HG02571 (cell line): ENCODE measurements around the gene CXXC1.
"Not testable (repeated sequence)": the region's sequence is repeated elsewhere in the genome, so short reads cannot be mapped to it uniquely, and the experiment has no call there.

ENCODE experiments used
- ATAC-seq: cut with Tn5 transposase; IDR thresholded peaks from one replicate; pipeline ENCODE4 v1.9.1; 2021; ENCODE audit warnings: mild to moderate bottlenecking, moderate library complexity; ENCODE audit not compliant: unreplicated experiment

The CXXC1 gene

DNA sequence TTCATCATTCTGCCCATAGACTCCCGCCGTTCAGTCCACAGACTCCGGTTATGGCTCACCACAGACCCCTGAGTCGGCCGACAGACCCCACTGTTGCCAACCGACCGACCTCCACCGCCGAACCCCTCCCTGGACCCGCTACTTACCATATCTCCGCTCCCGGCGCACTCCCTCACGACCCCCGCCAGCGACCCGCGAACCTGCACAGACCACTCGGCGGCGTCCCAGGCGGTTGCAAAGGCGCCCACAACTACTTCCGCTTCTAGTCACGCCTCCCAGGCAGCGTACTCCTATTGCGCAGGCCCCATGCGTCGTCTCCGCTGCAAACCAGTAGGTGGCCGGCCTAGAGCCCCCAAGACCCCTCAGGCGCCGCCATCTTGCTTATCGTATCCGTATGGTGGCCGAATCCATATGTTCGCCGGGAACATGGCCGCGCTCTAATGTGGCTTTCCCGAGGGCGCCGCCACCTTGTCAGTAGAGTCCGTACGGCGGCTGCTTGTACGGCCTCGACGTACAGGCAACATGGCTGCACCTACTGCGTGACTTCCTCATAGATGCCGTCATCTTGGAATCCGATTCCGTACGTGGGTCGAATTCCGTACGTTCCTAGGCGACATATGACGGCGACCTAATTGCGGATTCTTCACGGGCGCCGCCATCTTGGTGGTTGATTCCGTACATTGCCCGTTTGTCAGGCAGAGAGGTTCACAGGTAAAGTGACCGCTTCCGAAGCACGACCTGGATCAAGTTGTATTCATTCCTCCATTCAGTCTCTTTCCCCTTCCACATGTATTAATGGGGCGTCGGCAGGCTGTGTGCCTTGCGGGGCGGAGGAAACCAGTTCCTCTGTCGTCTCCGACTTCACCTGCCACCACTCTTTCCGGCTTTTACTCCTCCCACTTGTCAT, at the start of gene CXXC1:
CXXC1 (minus strand) TSS at position 252 of the 907 bp plus-strand sequence; CDS start at position 149, 103 bp downstream.
- ATAC-seq, result peak; percentile 85

DNA sequence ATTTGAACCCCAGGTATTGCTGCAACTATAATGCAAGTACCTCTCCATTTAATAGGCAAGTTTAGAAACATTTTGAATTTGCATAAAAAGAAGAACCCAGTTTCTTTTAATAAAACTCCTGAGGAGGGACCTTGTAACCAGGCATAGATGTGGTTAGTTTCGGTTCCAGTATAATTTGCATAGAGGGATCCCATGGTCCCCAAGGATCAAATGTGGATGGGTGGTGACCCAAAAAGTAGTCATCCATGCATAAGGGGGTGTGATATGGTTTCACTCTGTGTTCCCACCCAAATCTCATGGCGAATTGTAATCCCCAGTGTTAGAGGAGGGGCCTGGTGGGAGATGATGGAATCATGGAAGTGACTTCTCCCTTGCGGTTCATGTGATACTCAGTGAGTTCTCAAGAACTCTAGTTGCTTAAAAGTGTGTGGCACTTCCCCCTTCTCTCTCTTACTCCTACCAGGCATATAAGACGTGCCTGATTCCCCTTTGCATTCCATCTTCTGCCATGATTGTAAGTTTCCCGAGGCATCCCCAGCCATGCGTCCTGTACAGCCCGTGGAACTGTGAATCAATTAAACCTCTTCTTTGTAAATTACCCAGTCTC, 47.2 kb upstream of the CXXC1 start:
- ATAC-seq, result no peak

DNA sequence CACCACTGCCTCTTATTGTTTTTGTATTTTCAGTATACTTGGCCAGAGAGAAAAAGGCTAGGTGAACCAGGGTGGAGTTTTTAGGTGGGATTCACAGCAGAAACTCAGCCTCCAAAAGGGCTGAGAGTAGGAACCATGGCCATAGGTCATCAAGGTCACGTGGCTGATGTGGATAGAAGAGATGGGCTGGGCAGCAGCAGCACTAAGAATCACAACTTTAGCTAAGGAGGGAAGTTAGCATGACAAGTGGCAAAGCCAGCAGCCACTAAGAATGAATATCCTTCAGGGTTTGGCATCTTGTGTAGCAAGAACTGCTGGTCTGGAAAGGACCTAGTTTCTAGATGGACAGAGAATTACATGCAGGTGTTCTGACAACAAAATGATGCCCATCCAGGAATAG, 44.2 kb upstream of the CXXC1 start:
- no peak for ATAC-seq

DNA sequence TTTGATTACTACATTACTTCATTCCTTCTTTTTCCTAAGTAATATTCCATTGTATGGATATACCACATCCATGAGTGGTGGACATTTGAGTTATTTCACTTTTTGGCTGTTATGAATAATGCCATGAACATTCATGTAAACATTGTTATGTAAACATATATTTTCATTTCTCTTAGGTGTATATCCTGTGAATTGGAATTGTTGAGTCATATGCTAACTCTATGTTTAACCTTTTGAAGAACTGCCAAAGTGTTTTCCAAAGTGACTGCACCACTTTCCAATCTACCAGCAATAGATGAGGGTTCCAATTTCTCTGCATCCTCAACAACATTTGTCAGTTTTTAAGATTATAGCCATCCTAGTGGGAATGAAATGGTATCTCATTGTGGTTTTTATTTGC, 42.7 kb upstream of the CXXC1 start:
- no peak for ATAC-seq

DNA sequence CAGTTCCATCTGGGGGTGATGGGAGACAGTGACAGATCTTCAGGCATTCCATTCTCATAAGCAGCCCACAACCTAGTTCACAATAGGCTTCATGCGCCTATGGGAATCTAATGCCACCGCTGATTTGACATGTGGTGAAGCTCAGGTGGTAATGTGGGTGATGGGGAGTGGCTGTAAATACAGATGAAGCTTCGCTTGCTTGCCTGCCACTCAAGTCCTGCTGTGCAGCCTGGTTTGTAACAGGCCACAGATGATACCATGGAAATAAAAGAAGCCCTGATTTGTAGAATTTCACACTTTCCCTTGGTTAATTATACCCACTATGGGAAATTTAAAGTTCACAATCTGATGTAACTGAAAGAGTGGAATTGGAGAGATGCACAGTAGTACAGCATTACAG, 40.5 kb upstream of the CXXC1 start:
- no peak for ATAC-seq

DNA sequence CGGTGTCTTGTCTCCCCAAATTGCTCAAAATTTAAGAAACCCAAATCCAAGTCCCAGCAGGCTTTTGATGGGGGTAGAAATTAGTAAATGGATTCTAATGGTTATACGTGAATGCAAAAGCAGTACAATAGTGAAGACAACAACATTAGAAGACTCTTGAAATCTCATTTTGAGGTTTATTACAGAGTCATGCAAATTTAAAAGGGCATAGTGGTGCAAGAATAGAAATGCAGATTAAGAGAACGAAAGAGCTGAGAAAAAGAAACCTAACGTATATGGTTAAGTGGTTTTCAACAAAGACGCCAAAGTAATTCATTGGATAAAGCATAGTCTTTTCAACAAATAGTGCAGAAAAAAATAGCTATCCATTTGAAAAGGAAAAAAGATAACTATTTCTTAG, 33.2 kb upstream of the CXXC1 start:
- peak; percentile 56 for ATAC-seq

DNA sequence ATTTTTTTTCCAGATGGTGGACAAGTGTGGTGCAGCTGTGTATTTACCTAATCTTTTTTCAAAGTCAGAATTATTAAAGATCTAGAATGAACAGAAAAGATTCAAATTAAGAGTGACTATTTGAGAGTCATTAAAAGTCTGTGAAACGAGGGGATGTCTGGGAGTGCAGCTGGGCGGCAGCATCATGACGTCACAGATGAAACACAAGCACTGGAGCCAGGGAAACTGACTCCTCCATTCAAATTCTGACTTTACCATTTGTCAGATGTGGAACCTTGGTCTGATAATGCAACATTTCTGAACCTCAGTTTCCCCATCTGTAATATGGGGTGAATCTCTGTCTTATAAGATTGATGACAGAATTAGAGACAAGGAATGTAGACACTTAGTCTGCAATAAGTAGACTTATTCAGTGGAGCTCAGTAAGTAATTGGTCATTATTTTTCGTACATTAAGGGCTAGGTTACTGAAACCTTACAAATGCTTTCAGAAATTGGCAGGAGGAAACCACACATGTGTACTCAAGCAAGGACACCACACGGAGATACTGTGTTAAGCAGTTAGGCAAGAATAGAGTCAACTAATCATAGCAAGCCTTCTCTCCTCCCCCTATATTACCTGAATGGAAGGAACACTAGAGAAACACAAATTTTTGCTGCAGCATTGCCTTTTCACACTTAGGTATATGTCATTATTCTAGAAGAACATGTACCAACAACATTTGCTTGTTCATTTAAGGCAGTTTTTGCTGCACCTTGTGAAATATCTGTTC, 27.8 kb upstream of the CXXC1 start:
- ATAC-seq, result peak; percentile 67

DNA sequence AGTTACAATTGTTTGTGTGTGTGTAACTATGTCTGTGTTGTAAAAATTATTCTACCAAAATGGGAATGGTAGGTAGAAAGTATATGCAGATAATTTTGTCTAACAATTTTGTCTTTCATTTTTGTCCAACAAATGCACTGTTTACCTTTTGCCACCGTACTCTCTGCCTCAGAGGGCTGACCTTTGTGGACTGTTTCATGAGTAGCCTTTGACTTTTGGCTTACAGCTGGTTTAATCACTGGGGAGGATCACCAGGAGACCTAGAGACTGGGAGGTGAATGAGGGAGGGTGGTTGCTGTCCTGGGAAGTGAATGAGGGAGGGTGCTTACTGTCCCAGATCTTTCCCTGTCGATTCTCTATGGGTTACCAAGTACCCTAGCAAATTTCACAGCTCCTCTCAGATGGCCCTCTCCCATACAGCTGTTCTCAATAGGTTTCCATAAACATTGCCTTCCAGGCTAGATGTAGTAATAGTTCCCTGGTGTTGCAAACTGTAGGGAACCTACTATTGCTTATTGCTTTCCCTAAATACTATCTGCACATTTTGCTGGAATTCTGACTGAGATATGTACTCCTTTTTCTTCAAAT, 26.5 kb upstream of the CXXC1 start:
- no peak for ATAC-seq

DNA sequence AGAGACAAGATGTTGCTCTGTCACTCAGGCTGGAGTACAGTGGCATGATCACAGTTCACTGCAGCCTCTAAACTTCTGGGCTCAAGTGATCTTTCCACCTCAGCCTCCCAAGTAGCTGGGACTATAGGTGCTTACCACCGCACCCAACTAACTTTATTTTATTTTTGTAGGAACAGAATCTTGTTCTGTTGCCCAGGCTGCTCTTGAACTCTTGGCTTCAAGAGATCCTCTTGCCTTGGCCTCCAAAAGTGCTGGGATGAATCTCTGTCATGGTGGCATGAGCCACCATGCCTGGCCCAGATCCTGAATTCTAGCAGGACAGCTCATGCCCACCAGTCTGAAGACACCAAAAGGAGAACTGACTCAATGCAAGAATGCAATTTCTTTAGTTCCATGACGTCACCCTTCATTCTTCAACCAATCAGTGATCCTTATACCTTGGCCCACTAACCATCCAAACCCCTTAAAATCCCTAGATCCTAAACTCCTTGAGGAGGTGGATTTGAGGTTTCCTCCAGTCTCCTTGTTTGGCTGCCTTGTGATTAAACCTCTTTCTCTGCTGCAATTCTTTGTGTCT, 25.6 kb upstream of the CXXC1 start:
- ATAC-seq, result peak; percentile 30

DNA sequence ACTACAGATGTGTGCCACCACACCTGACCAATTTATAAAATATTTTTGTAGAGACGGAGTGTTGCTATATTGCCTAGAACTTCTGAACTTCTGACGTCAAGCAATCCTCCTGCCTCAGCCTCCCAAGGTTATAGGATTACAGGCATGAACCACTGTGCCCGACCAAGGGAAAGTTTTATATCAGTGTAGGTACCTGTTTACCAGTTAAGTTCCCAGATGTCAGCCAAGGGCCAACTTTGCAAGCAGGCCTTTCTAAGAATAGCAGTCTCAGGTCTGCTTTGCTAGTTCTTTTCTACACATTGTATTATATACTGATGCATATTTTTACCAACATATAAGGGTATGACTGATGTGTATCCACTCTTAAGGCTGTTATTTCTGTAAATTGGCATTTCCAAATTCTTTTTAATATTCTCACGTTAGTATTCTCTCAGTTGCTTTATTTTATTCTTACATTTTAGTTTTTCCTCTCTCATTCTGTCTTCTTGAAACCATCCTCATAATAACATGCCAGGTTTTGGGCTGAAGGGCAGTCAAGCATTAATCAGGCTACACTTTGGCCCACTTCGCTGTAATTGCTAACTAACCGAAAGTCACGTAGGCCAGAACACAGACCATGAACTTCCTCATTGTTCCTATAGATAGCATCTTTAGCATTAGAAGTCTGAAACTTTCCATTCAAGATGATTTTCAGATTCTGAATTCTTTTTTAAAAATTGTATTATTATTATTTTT, 25.0 kb upstream of the CXXC1 start:
- peak; percentile 65 for ATAC-seq

DNA sequence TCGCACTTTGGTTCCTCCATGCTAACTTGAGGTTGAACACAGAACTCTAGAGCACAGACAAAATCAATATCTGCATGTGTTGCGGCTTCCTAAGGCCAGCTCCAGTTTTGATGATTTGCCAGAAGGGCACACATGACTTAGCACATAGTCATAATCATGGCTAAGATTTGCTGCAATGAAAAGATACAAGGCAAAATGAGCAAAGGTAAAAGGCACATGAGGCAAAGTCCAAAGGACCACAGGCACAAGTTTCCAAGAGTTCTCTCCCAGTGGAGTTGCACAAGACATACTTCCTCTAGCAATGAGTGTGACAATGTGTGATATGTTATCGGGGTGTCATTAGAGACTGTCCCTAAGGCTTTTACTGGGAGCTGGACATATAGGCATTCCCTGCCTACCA, 24.2 kb upstream of the CXXC1 start:
- ATAC-seq, result no peak

DNA sequence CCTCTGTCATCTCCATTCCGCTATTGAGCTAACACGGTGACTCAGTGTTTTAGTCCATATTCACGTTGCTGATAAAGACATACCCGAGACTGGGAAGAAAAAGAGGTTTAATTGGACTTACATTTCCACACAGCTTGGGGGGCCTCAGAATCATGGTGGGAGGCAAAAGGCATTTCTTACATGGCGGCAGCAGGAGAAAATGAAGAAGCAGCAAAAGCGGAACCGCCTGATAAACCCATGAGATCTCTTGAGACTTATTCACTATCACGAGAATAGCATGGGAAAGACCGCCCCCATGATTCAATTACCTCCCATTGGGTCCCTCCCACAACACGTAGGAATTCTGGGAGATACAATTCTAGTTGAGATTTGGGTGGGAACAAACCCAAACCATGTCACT, 22.6 kb upstream of the CXXC1 start:
- ATAC-seq, result no peak

DNA sequence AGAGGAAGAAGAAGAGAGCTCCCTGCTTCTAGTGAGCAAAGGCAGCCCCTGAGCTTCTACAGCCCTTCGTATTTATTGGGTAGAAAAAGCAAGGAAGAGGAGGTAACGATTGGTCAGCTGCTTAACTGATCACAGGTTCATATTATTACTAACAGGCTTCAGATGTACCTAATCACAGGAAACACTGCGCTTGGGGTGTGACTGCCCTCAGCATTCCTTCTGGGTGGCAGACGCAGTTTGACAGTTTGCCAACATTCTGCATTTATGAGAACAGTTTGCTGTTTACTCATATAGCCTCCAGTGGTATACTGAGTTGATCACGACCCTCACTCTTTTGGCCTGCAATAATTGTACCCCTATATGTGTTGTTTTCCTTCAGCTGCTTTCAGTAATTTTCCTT, 21.4 kb upstream of the CXXC1 start:
- ATAC-seq, result not testable (repeated sequence)

DNA sequence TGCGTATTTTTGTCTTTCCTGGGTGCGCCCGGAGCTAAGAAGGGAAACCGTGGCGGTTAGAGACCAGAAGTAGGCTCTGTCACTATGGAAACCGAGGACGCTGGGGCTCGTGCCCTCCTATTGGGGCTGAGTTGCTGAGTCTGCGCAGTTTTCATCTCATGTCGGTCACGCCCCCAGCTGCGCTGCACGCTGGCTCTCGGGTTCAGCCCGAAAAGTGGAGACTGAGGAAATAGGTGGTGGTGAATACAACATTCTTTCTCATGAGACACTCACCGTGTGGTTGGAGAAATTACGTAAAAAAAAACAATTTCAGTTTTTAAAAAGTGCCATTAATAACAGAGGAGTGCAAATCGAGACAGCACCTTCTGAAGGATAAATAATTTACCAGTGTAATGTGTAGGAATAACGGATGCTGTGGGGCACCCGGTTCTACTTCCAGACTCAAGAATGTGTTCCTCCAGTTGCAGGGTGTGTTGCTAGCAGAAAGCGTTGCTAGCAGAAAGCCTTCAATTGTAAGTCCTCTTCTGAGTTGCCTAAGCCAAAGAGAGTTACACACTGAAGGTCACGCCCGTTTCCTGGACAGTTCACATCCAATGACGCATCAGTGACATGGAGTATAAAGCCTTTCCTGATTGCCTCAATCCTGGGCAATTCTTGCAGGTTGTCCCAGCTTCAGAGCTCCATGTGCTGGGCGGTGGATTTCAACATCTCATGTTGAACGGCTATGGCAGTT, 20.4 kb upstream of the CXXC1 start:
- peak; percentile 94 for ATAC-seq

DNA sequence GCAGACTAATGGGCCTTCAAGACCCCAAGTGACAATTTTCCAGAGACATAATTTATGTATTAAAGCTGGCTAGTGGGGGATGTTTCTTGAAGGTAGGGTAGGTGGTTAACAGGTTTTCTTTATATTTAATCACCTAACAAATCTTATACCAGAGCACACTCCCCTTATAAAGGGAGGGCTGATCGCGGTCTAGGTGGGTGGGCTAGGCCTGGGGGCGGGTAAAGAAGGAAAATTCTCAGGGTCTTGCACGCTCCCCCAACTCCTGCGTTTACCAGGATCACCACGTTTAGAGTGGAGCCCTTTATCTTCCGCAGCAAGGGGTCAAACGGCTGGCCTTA, 19.9 kb upstream of the CXXC1 start:
- no peak for ATAC-seq

DNA sequence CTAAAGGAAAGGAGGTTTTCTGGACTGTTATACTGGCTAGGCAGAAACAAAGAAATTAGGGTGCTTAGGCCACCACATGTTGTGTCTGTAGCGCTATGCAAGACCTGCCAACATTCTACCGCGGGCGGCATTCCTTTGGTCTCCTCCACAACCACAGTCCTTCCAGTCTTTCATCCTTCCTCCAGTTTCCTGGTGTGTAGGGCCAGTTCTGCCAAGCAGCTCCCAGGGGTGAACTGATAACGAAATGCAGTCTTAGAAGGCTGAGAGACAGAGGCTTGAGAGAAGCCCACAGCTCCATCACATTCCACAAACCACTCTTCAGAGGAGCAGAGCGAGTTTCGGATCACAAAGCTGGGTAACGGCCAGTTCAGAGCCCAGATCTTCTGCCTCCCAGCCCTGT, 19.5 kb upstream of the CXXC1 start:
- no peak for ATAC-seq

DNA sequence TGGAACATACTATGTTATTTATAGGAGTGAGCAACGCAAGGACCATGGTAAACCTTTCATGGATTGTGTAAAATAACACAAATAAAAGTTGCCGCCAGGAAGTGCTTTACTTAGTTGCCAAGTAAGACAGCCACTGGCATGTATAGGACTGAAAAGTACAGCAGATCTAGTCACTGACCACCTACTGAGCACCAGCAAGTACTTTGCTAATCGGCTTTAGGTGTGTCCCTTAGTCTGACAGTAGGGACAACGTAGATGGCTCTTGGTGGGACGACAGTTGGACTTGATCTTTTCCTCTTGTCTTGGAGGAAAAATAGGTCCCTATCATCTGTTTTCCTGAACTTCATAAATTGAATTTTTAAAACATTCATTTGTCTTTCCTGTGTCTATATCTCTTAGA, 13.6 kb upstream of the CXXC1 start:
- ATAC-seq, result no peak

DNA sequence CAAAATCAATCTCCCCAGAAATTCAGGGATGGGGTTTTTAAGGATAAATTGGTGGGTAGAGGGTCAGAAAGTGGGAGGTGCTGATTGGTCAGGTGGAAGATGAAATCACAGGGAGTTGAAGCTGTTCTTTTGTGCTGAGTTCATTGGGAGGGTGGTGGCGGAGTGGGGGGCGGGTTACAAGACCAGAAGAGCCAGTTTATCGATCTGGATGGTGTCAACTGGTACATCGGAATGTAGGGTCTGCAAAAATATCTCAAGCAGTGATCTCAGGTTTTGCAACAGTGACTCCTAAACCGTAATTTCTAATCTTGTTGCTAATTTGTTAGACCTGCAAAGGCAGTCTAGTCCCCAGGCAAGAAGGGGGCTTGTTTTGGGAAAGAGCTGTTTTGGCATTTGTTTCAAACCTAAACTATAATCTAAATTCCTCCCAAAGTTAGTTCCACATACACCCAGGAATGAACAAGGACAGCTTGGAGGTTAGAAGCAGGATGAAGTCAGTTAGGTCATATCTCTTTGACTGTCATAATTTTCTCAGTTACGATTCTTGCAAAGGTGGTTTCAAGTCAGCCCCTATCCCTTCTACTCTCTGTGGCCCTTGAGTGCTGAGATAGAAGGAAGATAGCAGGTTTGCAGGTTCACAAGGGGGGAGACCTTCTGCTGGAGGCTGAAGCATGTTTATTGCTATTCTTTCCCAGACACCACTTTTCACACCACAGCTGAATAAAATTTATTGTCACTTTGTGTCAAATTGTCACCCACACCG, 12.3 kb upstream of the CXXC1 start:
- no peak for ATAC-seq
